Lung (tissue), 12 donors: ENCODE results near the gene PIGU. TPM values are rescaled to one million over a fixed set of nuclear protein-coding genes. Genes with fewer than 3 reads are reported as not detected.
"Not testable (repeated sequence)": the region's sequence is repeated elsewhere in the genome, so short reads cannot be mapped to it uniquely, and the experiment has no call there.

ENCODE experiments used
- ATAC-seq: fragments of 200-7000 bp; cut with Tn5 transposase; one replicate; pipeline ENCODE4 v1.9.1; 2020; ENCODE audit warnings: moderate number of reproducible peaks; ENCODE audit not compliant: insufficient read depth, low FRiP score
- DNase-seq, 3 donors: peaks; one replicate each; pipeline ENCODE4 v3.0.0-alpha.2; 2013 to 2017
- H3K27ac ChIP-seq, 2 donors: one replicate each; pipeline ENCODE4 v1.5.1; 2013; ENCODE audit warnings: mild to moderate bottlenecking in 2 of 2, moderate library complexity in 2 of 2, control low read depth in 1 of 2, inconsistent platforms in 1 of 2, low read depth in 1 of 2, low read length in 1 of 2
- H3K27me3 ChIP-seq, 3 donors: one replicate each; pipeline ENCODE4 v1.5.1; 2013; ENCODE audit warnings: low read length in 2 of 3; ENCODE audit not compliant: control insufficient read depth in 3 of 3, insufficient read depth in 3 of 3
- H3K36me3 ChIP-seq, 4 donors: one replicate each; pipeline ENCODE4 v1.5.1; 2013; ENCODE audit warnings: low read length in 4 of 4, mild to moderate bottlenecking in 1 of 4, moderate library complexity in 1 of 4; ENCODE audit not compliant: control insufficient read depth in 4 of 4, insufficient read depth in 4 of 4
- H3K4me1 ChIP-seq, 5 donors: one replicate each; pipeline ENCODE4 v1.5.1; 2013; ENCODE audit warnings: low read length in 5 of 5, mild to moderate bottlenecking in 2 of 5, moderate library complexity in 1 of 5; ENCODE audit not compliant: control insufficient read depth in 5 of 5, insufficient read depth in 5 of 5
- H3K4me3 ChIP-seq: one replicate; pipeline ENCODE4 v1.5.1; 2013; ENCODE audit warnings: mild to moderate bottlenecking, control low read depth, moderate library complexity
- H3K9ac ChIP-seq, 2 donors: one replicate each; pipeline ENCODE4 v1.5.1; 2013; ENCODE audit warnings: low read length in 2 of 2, control low read depth in 1 of 2; ENCODE audit not compliant: insufficient read depth in 1 of 2
- H3K9me3 ChIP-seq, 4 donors: one replicate each; pipeline ENCODE4 v1.5.1; 2013; ENCODE audit warnings: low read length in 3 of 4, mild to moderate bottlenecking in 1 of 4, moderate library complexity in 1 of 4; ENCODE audit not compliant: control insufficient read depth in 4 of 4, insufficient read depth in 3 of 4
- CTCF ChIP-seq: IDR thresholded peaks from 2 replicates; pipeline ENCODE4 v1.5.1; 2012; ENCODE audit warnings: mild to moderate bottlenecking; ENCODE audit errors: control extremely low read depth, extremely low read depth
- WGBS, 2 donors: extraction: QIAGEN DNeasy Blood & Tissue Kit; methylation state at CpG; one replicate each; pipeline ENCODE4 v1.1.7; 2013; 5-methylcytosine and 5-hydroxymethylcytosine counted together
- polyA plus RNA-seq, 2 donors: library from polyadenylated mRNA; stranded (reverse); fragments of 200-250 nt; gene quantifications; one replicate each; pipeline ENCODE4 v1.2.1, GENCODE V29; 2013
- total RNA-seq, 2 donors: library from RNA; depleted of rRNA in 1 of 2; stranded (reverse); fragments of >200 nt in 1 of 2; gene quantifications; one replicate each; pipeline ENCODE4 v1.2.1, GENCODE V29; 2014 to 2021
- donor health status: control.
- donor health status: control.
- donor health status: Bipolar disorder and iron deficiency.
- donor health status: healthy.
- donor health status: DM: yes; HTN: yes; CAD: no.

Gene PIGU
- total and polyA plus RNA-seq, 4 donors, result 15.7 to 21.2 (median 20.1) TPM

- H3K9me3 ChIP-seq, result no peaks in the 10 kb centered on the region
- no peak for DNase-seq
- 1% methylated on average over 14 of the region's 14 CpGs for WGBS, 2 donors
- H3K4me3 ChIP-seq, result peak overlapping the region; percentile 49
- peak overlapping the region in 1 of 2 donors; percentile 62 for H3K27ac ChIP-seq
- peak overlapping the region in 1 of 2 donors; percentile 40 for H3K9ac ChIP-seq
- ATAC-seq, result no peak
- peaks cover 0 to 7% (median 0%) of the 10 kb centered on the region in 5 donors for H3K4me1 ChIP-seq
- H3K36me3 ChIP-seq, result no peaks in the 10 kb centered on the region
- H3K27me3 ChIP-seq, result no peaks in the 10 kb centered on the region
- no peak for TF ChIP-seq CTCF
Measured at GRCh38 chr20:34675993-34676641, 775 bp downstream of the PIGU start.

DNA sequence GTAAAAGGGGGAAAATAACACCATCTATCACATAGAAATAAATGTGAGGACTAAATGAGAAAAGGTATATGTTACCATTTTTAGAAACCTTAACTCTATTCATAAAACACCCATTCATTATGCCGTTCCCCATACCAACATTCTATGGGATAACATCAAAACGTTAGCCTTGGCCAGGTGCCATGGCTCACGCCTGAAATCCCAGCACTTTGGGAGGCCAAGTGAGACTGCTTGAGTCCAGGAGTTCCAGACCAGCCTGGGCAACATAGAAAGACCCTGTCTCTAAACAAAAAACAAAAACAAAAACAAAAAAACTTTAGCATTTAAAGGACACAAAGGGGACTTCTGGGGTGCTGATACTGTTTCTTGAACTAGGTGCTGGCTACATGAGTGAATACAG lies 1.3 kb downstream of the PIGU start:
- no peak for TF ChIP-seq CTCF
- 17 to 20% methylated on average over 3 of the region's 3 CpGs for WGBS, 2 donors
- DNase-seq (peak in 1 of 3 donors; percentile 11), ATAC-seq (no peak)
- Histone ChIP-seq H3K4me1 (peaks cover 0 to 7% (median 0%) of the 10 kb centered on the region in 5 donors), H3K36me3 (no peaks in the 10 kb centered on the region), H3K9ac (no peak overlapping the region), H3K9me3 (no peaks in the 10 kb centered on the region), H3K4me3 (no peak overlapping the region), H3K27me3 (no peaks in the 10 kb centered on the region), H3K27ac (no peak overlapping the region)

GRCh38 chr20:34673412-34673811 lies 3.5 kb downstream of the PIGU start:
- DNase-seq (no peak), ATAC-seq (no peak)
- TF ChIP-seq CTCF, result no peak
- Histone ChIP-seq H3K27me3 (no peaks in the 10 kb centered on the region), H3K9me3 (no peaks in the 10 kb centered on the region), H3K4me3 (no peak overlapping the region), H3K9ac (no peak overlapping the region), H3K4me1 (peaks cover 0 to 7% (median 0%) of the 10 kb centered on the region in 5 donors), H3K27ac (no peak overlapping the region), H3K36me3 (no peaks in the 10 kb centered on the region)
- WGBS, 2 donors, result 92 to 93% methylated on average over 5 of the region's 5 CpGs

DNA sequence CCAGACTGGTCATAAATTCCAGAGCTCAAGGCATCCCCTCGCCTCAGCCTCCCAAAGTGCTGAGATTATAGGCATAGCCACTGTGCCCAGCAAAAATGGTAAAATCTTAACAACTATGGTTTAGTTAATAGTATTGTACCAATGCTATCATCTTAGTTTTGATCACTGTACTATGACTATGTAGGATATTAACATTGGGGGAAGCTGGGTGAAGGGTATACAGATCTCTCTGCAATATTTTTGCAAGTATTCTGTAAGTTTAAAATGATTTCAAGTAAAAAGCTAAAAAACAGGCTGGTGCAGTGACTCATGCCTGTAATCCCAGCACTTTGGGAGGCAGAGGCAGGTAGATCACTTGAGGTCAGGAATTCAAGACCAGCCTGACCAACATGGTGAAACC lies 7.8 kb downstream of the PIGU start:
- H3K9me3 ChIP-seq, result no peaks in the 10 kb centered on the region
- ATAC-seq, result no peak
- 91 to 100% methylated on average over 1 of the region's 1 CpG for WGBS, 2 donors
- no peak overlapping the region for H3K9ac ChIP-seq
- H3K27me3 ChIP-seq, result no peaks in the 10 kb centered on the region
- no peaks in the 10 kb centered on the region for H3K4me1 ChIP-seq
- no peak for TF ChIP-seq CTCF
- H3K36me3 ChIP-seq, result no peaks in the 10 kb centered on the region
- DNase-seq, result no peak
- H3K4me3 ChIP-seq, result no peak overlapping the region
- no peak overlapping the region for H3K27ac ChIP-seq

DNA sequence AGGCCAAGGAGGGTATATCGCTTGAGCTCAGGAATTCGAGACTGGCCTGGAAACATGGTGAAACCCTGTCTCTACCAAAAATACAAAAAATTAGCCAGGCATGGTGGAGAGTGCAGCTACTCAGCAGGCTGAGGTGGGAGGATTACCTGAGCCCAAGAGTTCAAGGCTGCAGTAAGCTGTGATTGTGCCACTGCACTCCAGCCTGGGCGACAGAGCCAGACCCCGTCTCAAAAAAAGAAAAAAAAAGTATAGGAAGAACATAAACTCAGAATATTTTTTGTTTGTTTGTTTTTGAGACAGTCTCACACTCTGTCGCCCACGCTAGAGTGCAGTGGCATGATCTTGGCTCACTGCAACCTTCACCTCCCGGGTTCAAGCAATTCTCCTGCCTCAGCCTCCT lies 12.1 kb downstream of the PIGU start:
- H3K36me3 ChIP-seq, DNase-seq, H3K4me1 ChIP-seq, H3K4me3 ChIP-seq, ATAC-seq, H3K27ac ChIP-seq, H3K9me3 ChIP-seq, H3K9ac ChIP-seq, H3K27me3 ChIP-seq: not testable (repeated sequence)
- WGBS, 2 donors, result 95 to 97% methylated on average over 7 of the region's 7 CpGs
